Renal cortical epithelial cell (primary cell): Measurements from ENCODE around the gene RINL. TPM values are rescaled to one million over a fixed set of nuclear protein-coding genes. Genes with fewer than 3 reads are reported as not detected.
"Not testable (repeated sequence)": the region's sequence is repeated elsewhere in the genome, so short reads cannot be mapped to it uniquely, and the experiment has no call there.

Source experiments
- DNase-seq: peaks from one replicate; pipeline ENCODE4 v3.0.0-alpha.2; 2011; ENCODE audit warnings: low read depth
- total RNA-seq: library from RNA; depleted of rRNA; stranded (reverse); fragments of >200 nt; gene quantifications from 2 replicates; pipeline ENCODE4 v1.2.3, GENCODE V29; 2014

RINL gene
- total RNA-seq, 1 donor from 2014 or later, result 10.0 TPM

GRCh38 chr19:38836983-38837626 lies 41.0 kb downstream of the RINL start:
- no peak for DNase-seq

DNA sequence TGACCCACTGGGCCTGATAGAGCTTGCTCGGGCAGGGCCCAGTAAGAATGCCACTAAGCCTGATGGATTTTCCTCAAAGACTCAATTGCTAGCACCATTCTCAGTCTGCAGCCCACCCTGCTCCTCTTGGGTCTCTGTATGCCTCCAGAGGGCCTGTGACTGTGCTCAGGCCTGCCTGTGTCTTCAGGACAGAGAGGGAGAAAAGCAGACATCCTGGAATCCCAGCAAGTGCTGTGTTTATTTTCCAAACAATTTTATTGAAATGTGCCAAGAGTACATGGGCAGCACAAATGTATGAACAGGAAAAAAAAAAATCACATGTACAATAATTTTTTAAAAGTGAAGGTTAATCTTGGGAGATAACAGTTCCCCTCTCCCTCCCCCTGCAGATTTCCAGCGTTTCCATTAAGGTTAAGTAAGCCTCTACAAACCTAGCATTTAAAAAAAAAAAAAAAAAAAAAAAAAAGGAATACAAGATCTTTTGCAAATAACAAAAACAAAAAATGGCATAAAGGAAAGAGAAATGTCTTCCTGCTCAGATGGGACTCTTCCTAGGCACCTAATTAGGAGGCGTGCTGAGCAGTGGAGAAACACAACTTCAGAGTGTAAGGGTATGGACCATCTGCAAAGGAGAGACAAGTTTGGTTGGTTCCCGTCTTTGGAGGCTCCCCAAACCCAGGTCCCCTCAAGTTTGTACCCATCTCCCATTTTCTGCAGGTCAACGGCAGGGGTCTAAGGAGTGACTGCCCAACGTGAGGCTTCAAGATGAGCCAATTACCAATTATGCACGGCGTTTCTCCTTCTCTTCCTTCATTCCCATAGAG lies 41.7 kb downstream of the RINL start:
- DNase-seq, result no peak

- DNase-seq, result no peak
Observed at GRCh38 chr19:38834590-38834989, 43.5 kb downstream of the RINL start.

- DNase-seq, result no peak
Observed at GRCh38 chr19:38834104-38834490, 44.0 kb downstream of the RINL start.

DNA sequence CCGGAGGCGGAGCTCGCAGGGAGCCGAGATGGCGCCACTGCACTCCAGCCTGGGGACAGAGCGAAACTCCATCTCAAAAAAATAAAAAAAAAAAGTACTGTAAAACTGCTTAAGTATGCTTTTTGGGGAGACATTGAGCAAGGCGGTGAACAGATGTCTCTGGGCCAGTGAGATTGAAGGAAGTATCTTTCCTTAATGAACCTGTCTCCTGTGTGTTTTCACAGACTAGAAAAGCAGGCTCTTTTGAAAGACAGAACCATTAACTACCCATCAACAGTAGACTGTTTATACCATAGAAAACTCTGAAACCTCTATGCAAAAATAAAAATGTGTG lies 45.0 kb downstream of the RINL start:
- no peak for DNase-seq

DNA sequence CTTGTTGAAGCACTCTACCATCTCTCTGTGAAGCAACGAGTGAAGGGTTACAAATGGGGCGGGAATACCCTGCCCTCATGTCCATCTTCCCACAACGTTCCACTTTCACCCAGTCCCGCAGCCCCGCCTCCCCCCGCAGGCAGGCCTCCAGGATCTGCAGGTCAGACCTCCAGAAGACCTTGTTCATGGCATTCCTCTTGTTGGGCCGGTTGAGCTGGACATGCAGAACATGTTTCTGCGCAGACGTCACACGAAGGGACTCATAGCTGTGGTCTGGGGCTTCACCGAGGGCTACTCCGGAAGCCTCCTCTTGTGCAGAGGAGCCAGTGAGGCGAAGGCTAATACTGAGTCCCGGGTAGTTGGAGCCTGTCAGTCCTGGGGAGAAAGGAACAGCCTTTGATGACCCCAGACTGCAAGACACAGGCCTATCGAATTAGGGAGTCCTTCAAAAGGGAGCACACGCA lies 46.9 kb downstream of the RINL start:
- peak; percentile 97 for DNase-seq

DNA sequence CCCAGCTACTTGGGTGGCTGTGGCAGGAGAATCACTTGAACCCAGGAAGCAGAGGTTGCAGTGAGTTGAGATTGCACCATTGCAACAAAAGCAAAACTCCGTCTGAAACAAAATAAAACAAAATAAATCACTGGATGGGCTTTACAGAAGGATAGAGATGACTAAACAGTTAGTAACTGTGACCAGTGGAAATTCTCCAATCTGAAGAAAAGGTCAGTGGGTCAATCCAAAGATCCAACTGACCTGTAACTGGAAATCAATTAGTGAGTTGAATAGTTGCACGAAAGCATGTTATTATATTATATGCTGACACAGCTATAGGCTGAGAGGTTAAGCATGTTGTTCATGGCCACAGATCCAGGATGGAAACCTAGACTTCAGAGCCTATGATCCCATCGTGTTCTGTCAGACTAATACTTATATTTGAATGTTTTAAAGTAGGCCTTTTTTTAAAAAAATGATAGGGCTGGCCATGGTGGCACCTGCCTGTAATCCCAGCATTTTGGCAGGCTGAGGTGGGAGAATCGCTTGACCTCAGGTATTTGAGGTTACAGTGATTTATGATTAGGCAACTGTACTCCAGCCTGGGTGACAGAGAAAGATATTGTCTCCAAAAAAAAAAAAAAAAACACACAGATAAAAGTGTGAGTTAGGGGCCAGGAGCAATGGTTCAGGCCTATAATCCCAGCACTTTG lies 47.9 kb downstream of the RINL start:
- DNase-seq, result peak; percentile 61

GRCh38 chr19:38829203-38829602 lies 48.9 kb downstream of the RINL start:
- not testable (repeated sequence) for DNase-seq

DNA sequence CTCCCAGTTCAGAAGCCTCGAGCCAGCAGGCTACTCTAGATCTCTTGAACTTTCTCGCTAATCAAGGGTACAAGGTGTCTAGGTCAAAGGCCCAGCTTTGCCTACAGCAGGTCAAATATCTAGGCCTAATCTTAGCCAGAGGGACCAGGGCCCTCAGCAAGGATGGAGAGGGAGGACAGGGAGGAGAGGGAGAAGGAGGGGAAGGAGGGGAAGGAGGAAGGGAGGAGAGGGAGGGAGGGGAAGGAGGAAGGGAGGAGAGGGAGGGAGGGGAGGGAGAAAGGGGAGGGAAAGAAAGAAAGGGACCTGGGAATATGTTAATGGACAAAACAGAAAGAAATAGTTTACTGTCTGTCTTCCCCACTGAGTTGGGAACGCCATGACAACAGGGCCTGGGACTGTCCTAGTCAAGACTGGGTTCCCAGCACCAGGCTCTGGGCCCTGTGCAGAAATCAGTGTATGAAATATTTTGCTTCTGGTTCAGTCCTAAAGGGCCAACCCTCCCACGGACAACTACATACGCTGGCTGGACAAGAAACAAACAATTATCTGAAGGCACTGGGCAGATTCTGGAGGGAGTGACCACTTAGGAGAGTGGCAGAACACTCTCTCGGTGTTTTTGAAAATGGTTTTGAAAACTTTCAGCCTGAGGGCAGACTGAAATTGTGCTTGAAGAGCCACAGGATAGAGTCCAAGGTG lies 51.1 kb downstream of the RINL start:
- no peak for DNase-seq

- not testable (repeated sequence) for DNase-seq
Observed at GRCh38 chr19:38825936-38826335, 52.1 kb downstream of the RINL start.

GRCh38 chr19:38821230-38821825 lies 56.7 kb downstream of the RINL start:
- DNase-seq, result not testable (repeated sequence)

GRCh38 chr19:38819231-38819920 lies 58.7 kb downstream of the RINL start:
- DNase-seq, result no peak

Other genes with a start within 250 kb of the RINL start
- 513 and 1,377 TPM in 2 replicates for gene ACTN4, start 230.6 kb downstream of the RINL start, total RNA-seq
- gene CAPN12, start 133.8 kb downstream of the RINL start, total RNA-seq, result 2.6 and 3.6 TPM in 2 replicates
- gene LGALS7, start 104.8 kb downstream of the RINL start, total RNA-seq, result not detected in 2 replicates
- 3.6 TPM in 1 of 2 replicates, not detected in the other for gene LGALS7B, start 89.1 kb downstream of the RINL start, total RNA-seq
- not detected in 2 replicates for gene LGALS4, start 65.3 kb downstream of the RINL start, total RNA-seq
- gene ECH1, start 46.5 kb downstream of the RINL start, total RNA-seq, result 11.3 and 37.8 TPM in 2 replicates
- gene HNRNPL, start 28.3 kb downstream of the RINL start, total RNA-seq, result 218 and 338 TPM in 2 replicates
- gene SIRT2, start 21.3 kb upstream of the RINL start, total RNA-seq, result 28.7 and 38.6 TPM in 2 replicates
- gene NFKBIB, start 21.7 kb upstream of the RINL start, total RNA-seq, result 13.7 and 16.9 TPM in 2 replicates
- 0.15 TPM in 1 of 2 replicates, not detected in the other for gene CCER2, start 33.9 kb upstream of the RINL start, total RNA-seq
- gene SARS2, start 52.5 kb upstream of the RINL start, total RNA-seq, result 16.8 and 17.0 TPM in 2 replicates
- 38.4 and 49.8 TPM in 2 replicates for gene MRPS12, start 52.7 kb upstream of the RINL start, total RNA-seq
- gene FBXO17, start 97.5 kb upstream of the RINL start, total RNA-seq, result 25.2 and 82.6 TPM in 2 replicates
- gene FBXO27, start 154.3 kb upstream of the RINL start, total RNA-seq, result 5.8 and 5.9 TPM in 2 replicates
- not detected in 2 replicates for gene ACP7, start 206.1 kb upstream of the RINL start, total RNA-seq
- 5.0 and 17.7 TPM in 2 replicates for gene PAK4, start 247.5 kb upstream of the RINL start, total RNA-seq